Stromal cell of bone marrow (primary cell): ENCODE data around the gene ADAMTSL1.

Experiments
- DNase-seq: peaks from one replicate; pipeline ENCODE4 v3.0.0-alpha.2; 2012; ENCODE audit warnings: low read depth

The ADAMTSL1 gene

GRCh38 chr9:18666986-18667772 is 193.2 kb downstream of the ADAMTSL1 start:
- no peak for DNase-seq

GRCh38 chr9:18668944-18669343 is 195.0 kb downstream of the ADAMTSL1 start:
- no peak for DNase-seq

GRCh38 chr9:18672706-18673105 is 198.8 kb downstream of the ADAMTSL1 start:
- no peak for DNase-seq

- no peak for DNase-seq
Observed at GRCh38 chr9:18673179-18673578, 199.2 kb downstream of the ADAMTSL1 start.

GRCh38 chr9:18675332-18675731 is 201.4 kb downstream of the ADAMTSL1 start:
- DNase-seq: no peak

GRCh38 chr9:18675973-18676372 is 202.0 kb downstream of the ADAMTSL1 start:
- no peak for DNase-seq

- DNase-seq: no peak
Observed at GRCh38 chr9:18676525-18676924, 202.6 kb downstream of the ADAMTSL1 start.

- peak; percentile 79 for DNase-seq
Observed at GRCh38 chr9:18678821-18679590, 205.1 kb downstream of the ADAMTSL1 start.

GRCh38 chr9:18682907-18683306 is 209.0 kb downstream of the ADAMTSL1 start:
- no peak for DNase-seq

GRCh38 chr9:18683312-18683711 is 209.4 kb downstream of the ADAMTSL1 start:
- DNase-seq: no peak

GRCh38 chr9:18683851-18684250 is 209.9 kb downstream of the ADAMTSL1 start:
- no peak for DNase-seq

GRCh38 chr9:18684593-18685317 is 210.8 kb downstream of the ADAMTSL1 start:
- DNase-seq: no peak

- no peak for DNase-seq
Observed at GRCh38 chr9:18688581-18689565, 214.9 kb downstream of the ADAMTSL1 start.

GRCh38 chr9:18689921-18690320 is 216.0 kb downstream of the ADAMTSL1 start:
- DNase-seq: no peak

- no peak for DNase-seq
Observed at GRCh38 chr9:18692268-18692667, 218.3 kb downstream of the ADAMTSL1 start.

- no peak for DNase-seq
Observed at GRCh38 chr9:18692962-18693361, 219.0 kb downstream of the ADAMTSL1 start.

GRCh38 chr9:18694959-18695668 is 221.2 kb downstream of the ADAMTSL1 start:
- no peak for DNase-seq

- DNase-seq: no peak
Observed at GRCh38 chr9:18698992-18699391, 225.0 kb downstream of the ADAMTSL1 start.

- DNase-seq: no peak
Observed at GRCh38 chr9:18699764-18700163, 225.8 kb downstream of the ADAMTSL1 start.

GRCh38 chr9:18700714-18701113 is 226.8 kb downstream of the ADAMTSL1 start:
- DNase-seq: no peak
